VCaP (cell line): ENCODE data around the gene RNF144A.

Source experiments
- H3K27ac ChIP-seq: fragments of 450-650 bp; 2 replicates; pipeline ENCODE4 v1.5.1; 2017
- CTCF ChIP-seq: fragments of 450-650 bp; conservative IDR thresholded peaks from 2 replicates; pipeline ENCODE4 v1.5.1; 2017; ENCODE audit warnings: mild to moderate bottlenecking, moderate library complexity

RNF144A gene

DNA sequence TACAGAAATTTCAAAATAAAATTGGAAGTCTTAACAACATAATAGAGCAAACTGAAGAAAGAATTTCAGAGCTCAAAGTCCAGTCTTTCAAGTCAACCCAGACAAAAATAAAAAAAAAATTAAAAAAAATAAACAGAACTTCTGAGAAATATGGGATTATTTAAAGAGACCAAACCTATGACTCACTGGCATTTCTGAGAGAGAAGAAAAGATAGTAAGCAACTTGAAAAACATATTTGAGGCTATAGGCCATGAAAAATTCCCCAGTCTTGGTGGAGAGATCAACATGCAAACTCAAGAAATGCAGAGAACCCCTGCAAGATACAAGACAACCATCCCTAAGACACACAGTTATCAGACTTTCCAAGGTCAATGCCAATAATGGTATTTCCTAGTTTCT is 167.4 kb downstream of the RNF144A start:
- no peak overlapping the region for H3K27ac ChIP-seq
- TF ChIP-seq CTCF: no peak

- H3K27ac ChIP-seq: no peak overlapping the region
- no peak for TF ChIP-seq CTCF
Observed at GRCh38 chr2:7089284-7089683, 172.1 kb downstream of the RNF144A start.

- no peak for TF ChIP-seq CTCF
- H3K27ac ChIP-seq: no peak overlapping the region
Observed at GRCh38 chr2:7089898-7090510, 172.8 kb downstream of the RNF144A start.

DNA sequence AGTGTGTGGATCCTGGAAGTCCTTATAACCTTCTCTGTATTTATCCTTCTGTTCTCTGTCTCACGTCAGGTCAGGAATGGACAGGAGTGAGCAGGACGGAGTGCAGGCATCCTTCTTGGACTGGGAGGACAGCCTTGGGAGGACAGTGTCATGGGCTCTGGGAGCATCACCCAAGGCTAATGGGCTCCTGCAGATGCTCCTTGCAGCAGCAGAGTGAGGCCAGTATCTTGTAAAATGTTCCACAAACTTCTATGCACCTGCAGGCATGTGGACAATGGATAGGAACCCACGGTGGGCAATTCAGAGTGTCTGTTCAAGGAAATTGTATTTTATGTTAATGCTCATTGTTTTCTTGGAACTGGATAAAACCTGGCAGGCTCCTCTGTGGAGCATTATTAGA is 176.2 kb downstream of the RNF144A start:
- TF ChIP-seq CTCF: no peak
- H3K27ac ChIP-seq: peak overlapping the region; percentile 53
